Measurements from ENCODE around the gene FRMPD2. TPM values are rescaled to one million over a fixed set of nuclear protein-coding genes. Genes with fewer than 3 reads are reported as not detected.
"Not testable (repeated sequence)": the region's sequence is repeated elsewhere in the genome, so short reads cannot be mapped to it uniquely, and the experiment has no call there.

FRMPD2 gene
- total RNA-seq, 2 experiments from 2014 or later: not detected

DNA sequence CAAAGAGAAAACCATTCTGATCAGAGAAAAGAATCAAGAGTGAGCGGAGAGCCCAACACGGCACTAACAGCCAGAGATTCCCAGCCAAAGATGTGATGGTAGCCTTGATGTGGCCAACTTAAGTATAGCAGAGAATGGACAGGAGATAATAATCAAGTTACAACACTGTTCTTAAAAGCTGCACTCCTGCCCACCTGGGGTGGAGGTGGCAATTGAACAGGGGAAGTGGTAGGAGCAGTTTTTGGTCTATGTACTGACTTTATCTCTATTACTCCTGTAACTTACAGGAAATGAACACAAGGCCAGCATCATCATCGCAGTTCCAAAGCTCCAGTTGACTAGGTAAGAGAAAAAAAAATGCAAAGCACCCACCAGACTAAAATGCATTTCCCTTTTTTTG, 164.2 kb downstream of the FRMPD2 start:
- H3K27ac Mint-ChIP-seq; H3K27ac ChIP-seq (ENCODE audit: low read depth in 1 of 2, low read length in 2 of 2); H3K9me3 ChIP-seq (ENCODE audit: control insufficient read depth in 1 of 2, insufficient read depth in 1 of 2, low read length in 2 of 2); H3K4me3 Mint-ChIP-seq; H3K4me3 ChIP-seq (ENCODE audit: low read length); H3K4me1 ChIP-seq (ENCODE audit: insufficient read depth, low read length); H3K27me3 Mint-ChIP-seq; CTCF ChIA-PET; intact Hi-C loops (cut with DNase I, micrococcal nuclease); DNase-seq; H3K36me3 Mint-ChIP-seq (ENCODE audit: low read depth); H3K4me1 Mint-ChIP-seq (ENCODE audit: low read depth); H3K36me3 ChIP-seq (ENCODE audit: insufficient read depth, low read length); H3K27me3 ChIP-seq (ENCODE audit: control insufficient read depth in 1 of 2, insufficient read depth in 2 of 2, low read length in 2 of 2); ATAC-seq (ENCODE audit: poor library complexity); H3K9me3 Mint-ChIP-seq; POLR2A ChIA-PET: not testable (repeated sequence)

Other genes starting within 250 kb of the FRMPD2 start
- 10 to 100 TPM; 47.8 to 50.6 TPM for gene MAPK8, start 32.0 kb upstream of the FRMPD2 start, total RNA-seq

Measured in CD4-positive, alpha-beta T cell (primary cell).